ENCODE results near the gene PODN.

DNA sequence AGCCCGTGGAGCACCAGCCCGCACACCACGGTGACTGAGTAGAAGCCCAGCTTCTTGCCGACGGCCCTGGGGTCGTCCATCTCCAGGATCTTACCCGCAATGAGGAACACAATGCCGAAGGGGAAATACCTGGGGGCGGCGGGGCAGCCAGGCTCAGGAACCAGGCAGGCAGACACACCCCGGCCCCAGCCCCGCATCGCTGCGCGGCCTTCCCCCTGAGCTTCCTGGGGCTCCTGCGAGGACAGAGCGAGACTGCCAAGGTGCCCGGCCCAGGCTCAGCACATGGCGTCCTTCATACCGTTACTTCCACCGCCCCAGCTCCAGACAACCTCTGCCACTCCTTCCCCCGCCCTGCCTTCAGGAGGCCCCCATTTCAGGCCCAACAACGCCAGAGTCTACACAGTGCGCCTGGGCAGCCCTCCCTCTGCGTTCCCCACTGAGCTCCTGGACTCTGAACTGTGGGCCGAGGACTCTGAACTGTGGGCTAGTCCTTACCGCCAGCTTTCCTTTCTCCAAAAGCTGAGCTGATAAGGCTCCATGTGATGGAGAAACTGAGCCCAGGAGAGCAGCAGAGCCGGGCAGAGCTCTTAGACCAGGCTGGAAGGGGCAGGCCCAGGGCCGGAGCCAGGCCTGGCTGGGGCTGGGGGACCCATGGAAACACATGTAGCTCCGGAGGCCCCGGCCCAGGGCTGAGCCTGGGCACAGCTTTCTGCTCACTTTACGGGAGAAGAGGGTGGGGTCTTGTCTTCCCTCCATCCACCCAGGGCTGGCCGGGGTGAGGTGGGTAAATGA, 30.8 kb downstream of the PODN start:
- TF ChIP-seq POLR2A (IDR thresholded peaks at IDR 0.05), result no peak
- TF ChIP-seq, protein P1, sequence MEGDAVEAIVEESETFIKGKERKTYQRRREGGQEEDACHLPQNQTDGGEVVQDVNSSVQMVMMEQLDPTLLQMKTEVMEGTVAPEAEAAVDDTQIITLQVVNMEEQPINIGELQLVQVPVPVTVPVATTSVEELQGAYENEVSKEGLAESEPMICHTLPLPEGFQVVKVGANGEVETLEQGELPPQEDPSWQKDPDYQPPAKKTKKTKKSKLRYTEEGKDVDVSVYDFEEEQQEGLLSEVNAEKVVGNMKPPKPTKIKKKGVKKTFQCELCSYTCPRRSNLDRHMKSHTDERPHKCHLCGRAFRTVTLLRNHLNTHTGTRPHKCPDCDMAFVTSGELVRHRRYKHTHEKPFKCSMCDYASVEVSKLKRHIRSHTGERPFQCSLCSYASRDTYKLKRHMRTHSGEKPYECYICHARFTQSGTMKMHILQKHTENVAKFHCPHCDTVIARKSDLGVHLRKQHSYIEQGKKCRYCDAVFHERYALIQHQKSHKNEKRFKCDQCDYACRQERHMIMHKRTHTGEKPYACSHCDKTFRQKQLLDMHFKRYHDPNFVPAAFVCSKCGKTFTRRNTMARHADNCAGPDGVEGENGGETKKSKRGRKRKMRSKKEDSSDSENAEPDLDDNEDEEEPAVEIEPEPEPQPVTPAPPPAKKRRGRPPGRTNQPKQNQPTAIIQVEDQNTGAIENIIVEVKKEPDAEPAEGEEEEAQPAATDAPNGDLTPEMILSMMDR (IDR thresholded peaks at IDR 0.05), result no peak

All from body of pancreas (tissue), 4 donors.